ENCODE data around the gene RAB44. TPM values are rescaled to one million over a fixed set of nuclear protein-coding genes. Genes with fewer than 3 reads are reported as not detected.

Gene RAB44
- total RNA-seq, 5 donors from 2014 or later (not counting 1 experiment from before 2014, with no cell fraction given), result 0.06 to 0.35 (median 0.09) TPM; not detected in 1

GRCh38 chr6:36662380-36662779 lies 35.2 kb upstream of the RAB44 start:
- peak; percentile 40 to 84 (median 54) for ATAC-seq (replicated peaks in 1 of 4)
- 43% methylated on average over 2 of the region's 5 CpGs for WGBS (ENCODE audit: insufficient coverage)
- peak in 3 of 35 experiments; percentile 22 to 36 (median 35) for DNase-seq
- CTCF ChIA-PET, result interaction anchor here in 1 of 2 donors (0.9 kb wide), 1 partner anchor 30 kb away, joined by 3 read pairs; no protein-coding TSS in a partner anchor
- Histone ChIP-seq H3K27me3 (replicated peaks in 1 of 2; ENCODE audit: control insufficient read depth in 2 of 2, extremely low read depth in 1 of 2, insufficient read depth in 2 of 2, low read length in 1 of 2) (peaks cover 6 to 29% of the 10 kb centered on the region in 2 experiments), H3K4me3 (ENCODE audit: control insufficient read depth in 1 of 2, extremely low read depth in 1 of 2, low read length in 1 of 2) (no peak overlapping the region), H3K36me3 (ENCODE audit: control insufficient read depth in 2 of 2, extremely low read depth in 1 of 2, insufficient read depth in 1 of 2, low read length in 1 of 2) (no peaks in the 10 kb centered on the region), H3K4me1 (ENCODE audit: control insufficient read depth in 1 of 2, extremely low read depth in 1 of 2, insufficient read depth in 2 of 2, low read length in 2 of 2) (peaks cover 7 to 11% of the 10 kb centered on the region in 2 experiments), H3K9me3 (no peaks in the 10 kb centered on the region), H3K27ac (ENCODE audit: low read length) (no peak overlapping the region)
- no peaks in the 10 kb centered on the region for H3K36me3 Mint-ChIP-seq
- peak overlapping the region in 1 of 3 donors; percentile 44 for H3K4me3 Mint-ChIP-seq
- no peak overlapping the region for H3K27ac Mint-ChIP-seq
- POLR2A ChIA-PET, result interaction anchor here in 1 of 2 donors (0.6 to 1.1 kb wide), 2 partner anchors 56 to 1017 kb away, joined by 4 read pairs; no protein-coding TSS in a partner anchor
- peaks cover 20 to 25% of the 10 kb centered on the region in 2 donors for H3K27me3 Mint-ChIP-seq
- no peaks in the 10 kb centered on the region for H3K9me3 Mint-ChIP-seq
- H3K4me1 Mint-ChIP-seq, result peaks cover 0 to 18% (median 17%) of the 10 kb centered on the region in 3 donors

- Mint-ChIP-seq H3K9me3 (no peaks in the 10 kb centered on the region), H3K4me1 (peaks cover 0 to 18% (median 17%) of the 10 kb centered on the region in 3 donors), H3K4me3 (peak overlapping the region in 1 of 3 donors; percentile 44), H3K27ac (peak overlapping the region in 1 of 2 donors; percentile 24), H3K27me3 (peaks cover 20 to 25% of the 10 kb centered on the region in 2 donors), H3K36me3 (no peaks in the 10 kb centered on the region)
- WGBS (ENCODE audit: insufficient coverage), result 59% methylated on average over 3 of the region's 6 CpGs
- Histone ChIP-seq H3K27ac (ENCODE audit: low read length) (no peak overlapping the region), H3K36me3 (ENCODE audit: control insufficient read depth in 2 of 2, extremely low read depth in 1 of 2, insufficient read depth in 1 of 2, low read length in 1 of 2) (no peaks in the 10 kb centered on the region), H3K4me3 (ENCODE audit: control insufficient read depth in 1 of 2, extremely low read depth in 1 of 2, low read length in 1 of 2) (no peak overlapping the region), H3K27me3 (replicated peaks in 1 of 2; ENCODE audit: control insufficient read depth in 2 of 2, extremely low read depth in 1 of 2, insufficient read depth in 2 of 2, low read length in 1 of 2) (peaks cover 6 to 29% of the 10 kb centered on the region in 2 experiments), H3K9me3 (no peaks in the 10 kb centered on the region), H3K4me1 (ENCODE audit: control insufficient read depth in 1 of 2, extremely low read depth in 1 of 2, insufficient read depth in 2 of 2, low read length in 2 of 2) (peaks cover 7 to 11% of the 10 kb centered on the region in 2 experiments)
- ATAC-seq (replicated peaks in 1 of 4) (peak; percentile 43 to 71 (median 55)), DNase-seq (peak in 7 of 35 experiments; percentile 8 to 31 (median 20))
- POLR2A ChIA-PET, result interaction anchor here (0.5 to 1.1 kb wide), 5 partner anchors 10 to 1016 kb away, joined by 3 to 7 read pairs (median 4); no protein-coding TSS in a partner anchor
- CTCF ChIA-PET, result no interaction called here
These were observed 34.8 kb upstream of the RAB44 start for GRCh38 chr6:36662827-36663256.

DNA sequence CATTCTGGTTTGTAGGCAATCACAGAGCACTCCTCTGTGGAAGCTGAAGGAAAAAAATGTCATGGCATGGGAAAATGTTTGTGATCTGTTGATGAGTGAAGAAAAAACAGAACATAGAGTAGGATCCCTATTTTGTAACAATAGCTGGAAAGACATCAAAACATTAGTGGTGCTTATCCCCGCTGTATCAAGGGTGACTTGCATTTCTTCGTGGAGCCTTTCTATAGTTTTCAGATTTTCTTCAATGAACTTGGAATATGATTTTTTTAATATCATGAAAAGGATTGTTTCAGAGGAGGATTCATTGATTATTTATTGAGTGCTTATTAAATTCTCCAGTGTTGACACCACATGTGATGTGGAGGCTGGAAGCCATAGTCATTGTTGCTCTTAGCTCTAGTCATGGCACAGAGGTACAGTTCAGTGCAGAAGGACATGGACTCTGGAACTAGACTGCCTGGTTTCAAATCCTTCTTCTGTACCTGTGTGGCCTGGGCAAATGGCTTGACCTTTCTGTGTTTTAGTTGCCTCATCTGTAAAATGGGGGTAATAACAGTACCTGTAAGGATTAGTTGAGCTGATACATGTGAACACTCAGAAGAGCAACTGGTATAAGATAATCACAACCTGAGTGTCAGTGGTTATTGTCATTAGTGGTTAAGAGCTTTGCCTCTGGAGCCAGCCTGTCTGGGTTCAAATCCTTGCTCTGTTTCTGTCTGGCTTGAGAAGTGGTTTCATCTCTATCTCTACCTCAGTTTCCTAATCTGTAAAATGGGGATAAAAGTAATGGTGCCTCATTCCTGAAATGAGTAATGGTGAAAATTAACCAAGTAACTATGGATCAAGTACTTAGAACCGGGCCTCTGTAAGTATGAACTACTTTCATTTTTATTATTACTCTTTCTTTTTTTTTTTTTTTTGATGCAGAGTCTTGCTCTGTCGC lies 33.9 kb upstream of the RAB44 start:
- no CpG with 5 or more reads among the region's 4 CpGs for WGBS (ENCODE audit: insufficient coverage)
- Histone ChIP-seq H3K4me3 (ENCODE audit: control insufficient read depth in 1 of 2, extremely low read depth in 1 of 2, low read length in 1 of 2) (no peak overlapping the region), H3K27me3 (replicated peaks in 1 of 2; ENCODE audit: control insufficient read depth in 2 of 2, extremely low read depth in 1 of 2, insufficient read depth in 2 of 2, low read length in 1 of 2) (peaks cover 6 to 29% of the 10 kb centered on the region in 2 experiments), H3K4me1 (ENCODE audit: control insufficient read depth in 1 of 2, extremely low read depth in 1 of 2, insufficient read depth in 2 of 2, low read length in 2 of 2) (peaks cover 7 to 11% of the 10 kb centered on the region in 2 experiments), H3K36me3 (ENCODE audit: control insufficient read depth in 2 of 2, extremely low read depth in 1 of 2, insufficient read depth in 1 of 2, low read length in 1 of 2) (no peaks in the 10 kb centered on the region), H3K27ac (ENCODE audit: low read length) (no peak overlapping the region), H3K9me3 (no peaks in the 10 kb centered on the region)
- ATAC-seq (replicated peaks in 1 of 4), result no peak
- POLR2A ChIA-PET, result interaction anchor here (0.6 to 1.1 kb wide), 2 partner anchors 57 to 81 kb away, joined by 4 read pairs; no protein-coding TSS in a partner anchor
- H3K27ac Mint-ChIP-seq, result no peak overlapping the region
- DNase-seq, result no peak
- no peaks in the 10 kb centered on the region for H3K36me3 Mint-ChIP-seq
- H3K27me3 Mint-ChIP-seq, result peaks cover 20 to 22% of the 10 kb centered on the region in 2 donors
- CTCF ChIA-PET, result no interaction called here
- H3K9me3 Mint-ChIP-seq, result no peaks in the 10 kb centered on the region
- peaks cover 0 to 18% (median 17%) of the 10 kb centered on the region in 3 donors for H3K4me1 Mint-ChIP-seq
- H3K4me3 Mint-ChIP-seq, result no peak overlapping the region

GRCh38 chr6:36665180-36665579 lies 32.4 kb upstream of the RAB44 start:
- Mint-ChIP-seq H3K27ac (no peak overlapping the region), H3K4me1 (peaks cover 0 to 18% (median 17%) of the 10 kb centered on the region in 3 donors), H3K36me3 (no peaks in the 10 kb centered on the region), H3K27me3 (peaks cover 8% of the 10 kb centered on the region in 2 donors), H3K4me3 (no peak overlapping the region), H3K9me3 (no peaks in the 10 kb centered on the region)
- ChIA-PET CTCF (no interaction called here), POLR2A (interaction anchor here in 1 of 2 donors (0.6 kb wide), 1 partner anchor 888 kb away, joined by 5 read pairs; no protein-coding TSS in a partner anchor)
- WGBS (ENCODE audit: insufficient coverage), result 100% methylated on average over 2 of the region's 4 CpGs
- H3K9me3 ChIP-seq, result no peaks in the 10 kb centered on the region
- H3K27me3 ChIP-seq (replicated peaks in 1 of 2; ENCODE audit: control insufficient read depth in 2 of 2, extremely low read depth in 1 of 2, insufficient read depth in 2 of 2, low read length in 1 of 2), result peaks cover 4 to 26% of the 10 kb centered on the region in 2 experiments
- no peaks in the 10 kb centered on the region for H3K36me3 ChIP-seq (ENCODE audit: control insufficient read depth in 2 of 2, extremely low read depth in 1 of 2, insufficient read depth in 1 of 2, low read length in 1 of 2)
- no peak overlapping the region for H3K4me3 ChIP-seq (ENCODE audit: control insufficient read depth in 1 of 2, extremely low read depth in 1 of 2, low read length in 1 of 2)
- H3K4me1 ChIP-seq (ENCODE audit: control insufficient read depth in 1 of 2, extremely low read depth in 1 of 2, insufficient read depth in 2 of 2, low read length in 2 of 2), result peaks cover 7 to 11% of the 10 kb centered on the region in 2 experiments
- no peak overlapping the region for H3K27ac ChIP-seq (ENCODE audit: low read length)
- ATAC-seq (replicated peaks in 1 of 4), result no peak
- DNase-seq, result no peak

DNA sequence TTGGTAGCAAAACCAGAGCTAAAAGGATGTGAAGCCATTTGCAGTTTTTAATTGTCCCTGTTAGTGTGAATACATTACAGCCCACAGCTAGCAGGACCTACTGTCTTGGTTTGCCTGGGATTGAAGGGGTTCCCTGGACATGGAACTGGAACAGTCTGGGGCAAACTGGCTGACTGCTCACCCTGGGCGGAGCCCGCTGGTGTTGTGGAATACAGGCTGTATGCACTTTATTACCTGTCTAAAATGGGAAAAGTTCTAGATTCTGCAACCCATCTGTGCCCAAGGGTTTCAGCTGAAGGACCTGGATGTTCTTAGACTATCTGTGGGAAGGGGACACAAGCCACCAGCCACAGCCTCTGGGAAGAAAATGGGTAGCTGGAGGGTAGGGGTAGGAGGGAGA lies 31.3 kb upstream of the RAB44 start:
- Mint-ChIP-seq H3K4me3 (no peak overlapping the region), H3K4me1 (peaks cover 0 to 18% (median 17%) of the 10 kb centered on the region in 3 donors), H3K27me3 (peaks cover 4 to 6% of the 10 kb centered on the region in 2 donors), H3K27ac (no peak overlapping the region), H3K9me3 (no peaks in the 10 kb centered on the region), H3K36me3 (no peaks in the 10 kb centered on the region)
- no peak for DNase-seq
- POLR2A ChIA-PET, result interaction anchor here in 1 of 2 donors (0.6 kb wide), 1 partner anchor 555 kb away, joined by 3 read pairs; no protein-coding TSS in a partner anchor
- Histone ChIP-seq H3K27ac (ENCODE audit: low read length) (no peak overlapping the region), H3K36me3 (ENCODE audit: control insufficient read depth in 2 of 2, extremely low read depth in 1 of 2, insufficient read depth in 1 of 2, low read length in 1 of 2) (no peaks in the 10 kb centered on the region), H3K4me3 (ENCODE audit: control insufficient read depth in 1 of 2, extremely low read depth in 1 of 2, low read length in 1 of 2) (no peak overlapping the region), H3K27me3 (replicated peaks in 1 of 2; ENCODE audit: control insufficient read depth in 2 of 2, extremely low read depth in 1 of 2, insufficient read depth in 2 of 2, low read length in 1 of 2) (peaks cover 0 to 16% of the 10 kb centered on the region in 2 experiments), H3K9me3 (no peaks in the 10 kb centered on the region), H3K4me1 (ENCODE audit: control insufficient read depth in 1 of 2, extremely low read depth in 1 of 2, insufficient read depth in 2 of 2, low read length in 2 of 2) (peaks cover 7 to 11% of the 10 kb centered on the region in 2 experiments)
- CTCF ChIA-PET, result interaction anchor here in 1 of 2 donors (0.6 kb wide), 1 partner anchor 97 kb away, joined by 5 read pairs; no protein-coding TSS in a partner anchor
- no peak for ATAC-seq (replicated peaks in 1 of 4)
- WGBS (ENCODE audit: insufficient coverage), result no CpG with 5 or more reads among the region's 2 CpGs
